RWPE2 (cell line): Measurements from ENCODE around the gene CDK5.

Experiments
- ATAC-seq: fragments of 200-7000 bp; cut with Tn5 transposase; 3 replicates; pipeline ENCODE4 v1.9.1; 2021; ENCODE audit warnings: low read depth
- DNase-seq: peaks from one replicate; pipeline ENCODE4 v3.0.0-alpha.2; 2020; ENCODE audit warnings: low spot score
- H3K27ac ChIP-seq: fragments of 450-650 bp; 2 replicates; pipeline ENCODE4 v1.5.1; 2017; ENCODE audit warnings: mild to moderate bottlenecking; ENCODE audit not compliant: poor library complexity, severe bottlenecking
- H3K27me3 ChIP-seq: fragments of 250-450 bp; sonication (Bioruptor Pico); 2 replicates; pipeline ENCODE4 v1.5.1; 2021; ENCODE audit warnings: mild to moderate bottlenecking, moderate library complexity; ENCODE audit not compliant: insufficient read depth, poor library complexity, severe bottlenecking
- H3K36me3 ChIP-seq: fragments of 250-450 bp; sonication (Bioruptor Pico); 2 replicates; pipeline ENCODE4 v1.5.1; 2020; ENCODE audit warnings: low read depth, mild to moderate bottlenecking, moderate library complexity
- H3K4me1 ChIP-seq: fragments of 250-450 bp; sonication (Bioruptor Pico); 2 replicates; pipeline ENCODE4 v1.5.1; 2021; ENCODE audit warnings: mild to moderate bottlenecking, moderate library complexity; ENCODE audit not compliant: insufficient read depth, poor library complexity, severe bottlenecking
- H3K4me3 ChIP-seq: fragments of 250-450 bp; sonication (Bioruptor Pico); 2 replicates; pipeline ENCODE4 v1.5.1; 2021; ENCODE audit warnings: mild to moderate bottlenecking, moderate library complexity; ENCODE audit not compliant: severe bottlenecking
- H3K9me3 ChIP-seq: fragments of 250-450 bp; sonication (Bioruptor Pico); 2 replicates; pipeline ENCODE4 v1.5.1; 2021; ENCODE audit warnings: mild to moderate bottlenecking, moderate library complexity; ENCODE audit not compliant: severe bottlenecking
- TF ChIP-seq, protein P1 (sequence below): fragments of 450-650 bp; IDR thresholded peaks from one replicate; pipeline ENCODE4 v1.5.1; 2017; ENCODE audit warnings: mild to moderate bottlenecking, moderate library complexity; ENCODE audit not compliant: poor library complexity, severe bottlenecking

The CDK5 gene

DNA sequence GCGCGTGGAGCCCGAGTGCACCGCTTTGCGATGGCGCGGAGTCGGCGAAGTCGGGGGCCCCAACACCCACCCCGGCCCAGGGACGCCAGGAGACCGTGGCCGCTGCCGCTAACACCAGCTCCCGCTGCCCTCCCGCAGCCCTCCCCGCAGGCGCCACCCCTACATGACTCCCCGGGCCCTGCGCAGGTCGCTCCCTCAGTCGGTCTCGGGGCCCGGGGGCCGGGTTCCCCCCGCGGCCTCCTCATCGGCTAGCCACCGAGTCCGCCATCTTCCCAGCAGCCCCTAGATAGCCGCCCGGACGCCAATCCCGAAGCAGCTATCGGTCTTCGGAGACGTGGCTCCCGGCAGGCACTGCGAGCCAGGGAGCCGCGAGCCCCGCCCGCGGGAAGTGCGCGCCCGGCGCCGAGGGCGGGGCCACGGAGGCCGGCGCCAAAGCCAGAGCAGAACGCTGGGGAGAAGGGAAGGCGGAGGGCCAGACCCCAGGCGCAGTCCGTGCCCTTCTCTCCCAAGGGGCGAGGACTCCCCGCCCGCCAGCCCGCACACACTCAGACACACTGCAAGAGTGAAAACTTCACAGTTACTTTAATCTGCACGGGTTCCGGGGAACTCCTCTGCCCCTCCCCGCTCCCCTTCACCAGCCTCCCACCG lies 22.9 kb upstream of the CDK5 start, which contains the start of gene FASTK:
Gene FASTK, minus strand, starts transcription at position 288 of the 648 bp plus-strand sequence. Its CDS starts 43 bp downstream, at position 245.
- no peaks in the 10 kb centered on the region for H3K9me3 ChIP-seq
- peak within 1 kb of the TSS; percentile 87 for H3K27ac ChIP-seq
- peak; percentile 76 for ATAC-seq
- TF ChIP-seq, protein P1, sequence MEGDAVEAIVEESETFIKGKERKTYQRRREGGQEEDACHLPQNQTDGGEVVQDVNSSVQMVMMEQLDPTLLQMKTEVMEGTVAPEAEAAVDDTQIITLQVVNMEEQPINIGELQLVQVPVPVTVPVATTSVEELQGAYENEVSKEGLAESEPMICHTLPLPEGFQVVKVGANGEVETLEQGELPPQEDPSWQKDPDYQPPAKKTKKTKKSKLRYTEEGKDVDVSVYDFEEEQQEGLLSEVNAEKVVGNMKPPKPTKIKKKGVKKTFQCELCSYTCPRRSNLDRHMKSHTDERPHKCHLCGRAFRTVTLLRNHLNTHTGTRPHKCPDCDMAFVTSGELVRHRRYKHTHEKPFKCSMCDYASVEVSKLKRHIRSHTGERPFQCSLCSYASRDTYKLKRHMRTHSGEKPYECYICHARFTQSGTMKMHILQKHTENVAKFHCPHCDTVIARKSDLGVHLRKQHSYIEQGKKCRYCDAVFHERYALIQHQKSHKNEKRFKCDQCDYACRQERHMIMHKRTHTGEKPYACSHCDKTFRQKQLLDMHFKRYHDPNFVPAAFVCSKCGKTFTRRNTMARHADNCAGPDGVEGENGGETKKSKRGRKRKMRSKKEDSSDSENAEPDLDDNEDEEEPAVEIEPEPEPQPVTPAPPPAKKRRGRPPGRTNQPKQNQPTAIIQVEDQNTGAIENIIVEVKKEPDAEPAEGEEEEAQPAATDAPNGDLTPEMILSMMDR = no peak
- peak within 1 kb of the TSS; percentile 96 for H3K4me3 ChIP-seq
- DNase-seq = peak; percentile 92
- H3K27me3 ChIP-seq = no peaks in the 10 kb centered on the region
- peaks cover 15% of the 10 kb centered on the region for H3K36me3 ChIP-seq
- H3K4me1 ChIP-seq = peaks cover 6% of the 10 kb centered on the region

DNA sequence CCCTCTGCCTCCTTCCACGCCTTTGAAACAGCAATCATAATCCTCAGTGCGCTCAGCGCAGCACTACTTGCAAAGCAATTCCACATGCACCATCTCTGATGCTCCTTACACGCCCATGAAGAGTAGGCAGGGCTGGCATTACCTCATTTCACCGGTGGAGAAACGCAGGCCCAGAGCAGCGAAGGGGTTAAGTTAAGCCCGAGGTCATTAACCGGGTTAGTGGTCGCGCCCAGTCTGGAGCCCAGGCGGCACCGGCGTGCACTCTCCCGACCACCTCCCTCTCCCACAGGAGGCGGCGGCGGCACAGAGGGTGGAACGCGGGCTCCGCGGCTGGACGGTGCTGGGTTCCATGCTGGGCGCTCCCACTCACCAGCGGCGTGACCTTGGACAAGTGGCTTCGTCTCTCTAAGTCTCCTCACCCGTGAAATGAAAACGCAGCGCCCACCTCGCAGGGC lies 22.4 kb upstream of the CDK5 start:
- peaks cover 6% of the 10 kb centered on the region for H3K4me1 ChIP-seq
- H3K9me3 ChIP-seq = no peaks in the 10 kb centered on the region
- peak overlapping the region; percentile 87 for H3K27ac ChIP-seq
- peaks cover 21% of the 10 kb centered on the region for H3K36me3 ChIP-seq
- H3K27me3 ChIP-seq = no peaks in the 10 kb centered on the region
- TF ChIP-seq, protein P1 = no peak
- peak overlapping the region; percentile 96 for H3K4me3 ChIP-seq
- ATAC-seq (peak; percentile 5), DNase-seq (peak; percentile 59)

DNA sequence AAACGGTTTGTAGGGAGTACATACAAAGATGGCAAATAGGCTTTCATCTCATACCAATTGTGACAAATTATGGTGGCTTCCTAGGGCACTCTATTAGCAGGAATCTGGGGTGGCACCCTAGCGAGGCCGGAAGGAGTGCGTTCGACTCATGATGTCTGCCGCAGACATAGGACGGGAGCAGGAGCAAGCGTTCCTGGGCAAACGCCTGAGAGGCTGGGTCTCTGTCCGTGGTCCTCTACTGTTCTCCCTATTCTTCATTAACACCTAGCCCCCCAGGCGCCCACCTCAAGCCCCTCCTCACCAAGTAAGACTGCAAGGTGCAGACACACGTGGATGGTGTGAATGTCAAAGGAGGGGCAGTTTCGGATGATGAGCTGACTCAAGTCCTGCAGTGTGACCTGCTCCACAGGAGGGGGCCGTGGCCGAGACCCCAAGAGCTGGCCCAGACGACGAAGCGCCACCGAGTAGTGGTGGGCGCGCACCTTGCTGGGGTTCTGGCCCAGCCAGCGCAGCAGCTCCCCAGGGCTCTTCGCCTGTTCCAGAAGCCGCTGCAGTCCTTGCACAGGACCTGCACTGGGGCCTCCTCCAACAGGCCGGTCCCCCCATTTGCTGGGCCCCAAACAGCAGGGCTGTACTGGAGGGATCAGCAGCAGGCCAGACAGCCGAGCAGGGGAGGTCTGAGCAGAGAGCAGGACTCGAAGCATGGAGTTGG lies 21.7 kb upstream of the CDK5 start:
- H3K9me3 ChIP-seq = no peaks in the 10 kb centered on the region
- peaks cover 28% of the 10 kb centered on the region for H3K36me3 ChIP-seq
- peaks cover 6% of the 10 kb centered on the region for H3K4me1 ChIP-seq
- H3K27ac ChIP-seq = peak overlapping the region; percentile 87
- ATAC-seq (no peak), DNase-seq (no peak)
- TF ChIP-seq, protein P1 = no peak
- H3K4me3 ChIP-seq = peak overlapping the region; percentile 96
- H3K27me3 ChIP-seq = no peaks in the 10 kb centered on the region

DNA sequence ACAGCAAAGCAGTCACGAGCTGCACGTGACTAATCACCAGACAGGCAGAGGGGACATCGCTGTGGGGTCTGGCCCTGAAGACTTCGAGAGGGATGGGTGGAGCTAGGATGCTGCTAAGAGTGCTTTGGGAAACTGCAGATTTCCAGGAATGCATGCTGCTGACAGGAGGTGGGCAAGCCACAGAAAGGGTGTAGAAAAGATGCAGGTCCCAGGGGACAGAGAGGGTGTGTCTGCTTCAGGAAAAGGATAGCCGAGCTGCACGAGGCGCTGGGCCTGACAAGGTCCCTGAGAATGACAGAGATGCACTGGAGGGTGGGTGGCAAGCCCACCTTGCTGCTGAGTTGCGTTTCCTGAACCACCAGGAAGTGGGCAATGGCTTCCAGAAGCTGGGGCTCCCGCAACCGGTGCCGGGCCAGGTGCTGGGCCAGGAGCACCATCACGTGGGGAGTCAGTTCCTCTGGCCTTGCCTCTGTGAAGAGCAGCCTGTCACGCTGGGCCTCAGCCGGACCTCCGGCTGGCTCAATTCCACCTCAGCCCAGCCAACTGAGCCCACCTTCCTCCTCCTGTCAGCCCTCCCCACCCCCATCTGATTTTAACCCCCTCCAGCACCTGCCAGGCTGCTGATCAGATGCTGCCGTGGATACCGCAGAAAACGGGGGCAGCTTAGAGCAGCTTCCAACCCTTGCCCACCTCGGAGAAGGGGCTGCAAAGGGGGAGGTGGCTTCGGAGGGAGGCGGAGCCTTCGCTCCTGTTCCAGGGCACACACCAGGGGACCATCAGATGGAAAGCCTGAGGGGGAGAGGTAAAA lies 20.7 kb upstream of the CDK5 start:
- DNase-seq = no peak
- ATAC-seq = no peak
- Histone ChIP-seq H3K27me3 (no peaks in the 10 kb centered on the region), H3K36me3 (peaks cover 36% of the 10 kb centered on the region), H3K27ac (no peak overlapping the region), H3K4me1 (peaks cover 6% of the 10 kb centered on the region), H3K4me3 (no peak overlapping the region), H3K9me3 (no peaks in the 10 kb centered on the region)
- TF ChIP-seq, protein P1 = no peak
